ENCODE data around the gene UBE2Q1. TPM values are rescaled to one million over a fixed set of nuclear protein-coding genes. Genes with fewer than 3 reads are reported as not detected.

The UBE2Q1 gene
- total and polyA plus RNA-seq, 2 experiments from 2014 or later: 15.5 to 33.0 TPM

DNA sequence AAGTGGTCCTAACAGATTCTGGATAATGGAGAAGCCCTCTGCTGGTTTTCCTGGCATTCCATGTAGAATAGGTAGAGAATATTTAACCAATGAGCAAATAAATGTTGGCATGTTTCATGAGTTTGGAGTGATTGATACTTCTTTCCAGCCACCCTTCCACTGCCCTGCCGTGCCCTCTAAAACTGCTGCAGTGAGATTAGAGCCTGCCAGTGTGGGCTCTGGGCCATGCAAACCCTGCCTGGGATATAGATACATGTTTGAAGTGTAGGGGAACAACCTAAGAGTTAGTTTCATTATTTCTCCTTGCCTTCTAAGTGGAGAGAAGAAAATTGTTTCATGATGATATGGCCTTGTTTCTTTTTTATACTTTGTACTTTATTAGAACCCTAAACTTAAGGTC lies 10.4 kb downstream of the UBE2Q1 start:
- Histone ChIP-seq H3K9me2 (ENCODE audit: insufficient read depth) (no peaks in the 10 kb centered on the region), H3K4me3 (no peak overlapping the region), H3K27me3 (ENCODE audit: insufficient read depth) (no peaks in the 10 kb centered on the region), H2AFZ (no peak overlapping the region), H3K4me1 (ENCODE audit: insufficient read depth) (no peaks in the 10 kb centered on the region), H3K4me2 (no peak overlapping the region), H3F3A (replicated peaks; ENCODE audit: low read depth) (0 out of 2 replicates have a peak, but pooled peaks cover 11% of the 10 kb centered on the region), H3K27ac (ENCODE audit: low read depth) (no peak overlapping the region), H3K36me3 (ENCODE audit: insufficient read depth) (peaks cover 28% of the 10 kb centered on the region), H4K20me1 (replicated peaks; ENCODE audit: insufficient read depth) (peaks cover 19% of the 10 kb centered on the region), H3K79me2 (replicated peaks; ENCODE audit: insufficient read depth) (peaks cover 3% of the 10 kb centered on the region; the same call in 1 of the 2 replicates)
- DNase-seq (ENCODE audit: low spot score): no peak
- peaks cover 3% of the 10 kb centered on the region; the same call in 2 of the 3 replicates for H3K4me1 Mint-ChIP-seq
- H3K9me3 Mint-ChIP-seq: no peaks in the 10 kb centered on the region
- TF ChIP-seq EZH2phosphoT487 (IDR thresholded peaks at IDR 0.05; ENCODE audit: unreplicated experiment) (no peak), JUNB (IDR thresholded peaks at IDR 0.05; ENCODE audit: unreplicated experiment) (no peak), POLR2AphosphoS5 (IDR thresholded peaks at IDR 0.05; ENCODE audit: low read depth) (no peak), STAT1 (IDR thresholded peaks at IDR 0.05; ENCODE audit: unreplicated experiment) (no peak), CREB1 (CRISPR knock-in tag; IDR thresholded peaks at IDR 0.05; ENCODE audit: low read depth) (no peak), EZH2 (IDR thresholded peaks at IDR 0.05; ENCODE audit: low read depth, unreplicated experiment) (no peak), NANOG (IDR thresholded peaks at IDR 0.05; ENCODE audit: borderline replicate concordance) (no peak)
- TF ChIP-seq, protein P1, sequence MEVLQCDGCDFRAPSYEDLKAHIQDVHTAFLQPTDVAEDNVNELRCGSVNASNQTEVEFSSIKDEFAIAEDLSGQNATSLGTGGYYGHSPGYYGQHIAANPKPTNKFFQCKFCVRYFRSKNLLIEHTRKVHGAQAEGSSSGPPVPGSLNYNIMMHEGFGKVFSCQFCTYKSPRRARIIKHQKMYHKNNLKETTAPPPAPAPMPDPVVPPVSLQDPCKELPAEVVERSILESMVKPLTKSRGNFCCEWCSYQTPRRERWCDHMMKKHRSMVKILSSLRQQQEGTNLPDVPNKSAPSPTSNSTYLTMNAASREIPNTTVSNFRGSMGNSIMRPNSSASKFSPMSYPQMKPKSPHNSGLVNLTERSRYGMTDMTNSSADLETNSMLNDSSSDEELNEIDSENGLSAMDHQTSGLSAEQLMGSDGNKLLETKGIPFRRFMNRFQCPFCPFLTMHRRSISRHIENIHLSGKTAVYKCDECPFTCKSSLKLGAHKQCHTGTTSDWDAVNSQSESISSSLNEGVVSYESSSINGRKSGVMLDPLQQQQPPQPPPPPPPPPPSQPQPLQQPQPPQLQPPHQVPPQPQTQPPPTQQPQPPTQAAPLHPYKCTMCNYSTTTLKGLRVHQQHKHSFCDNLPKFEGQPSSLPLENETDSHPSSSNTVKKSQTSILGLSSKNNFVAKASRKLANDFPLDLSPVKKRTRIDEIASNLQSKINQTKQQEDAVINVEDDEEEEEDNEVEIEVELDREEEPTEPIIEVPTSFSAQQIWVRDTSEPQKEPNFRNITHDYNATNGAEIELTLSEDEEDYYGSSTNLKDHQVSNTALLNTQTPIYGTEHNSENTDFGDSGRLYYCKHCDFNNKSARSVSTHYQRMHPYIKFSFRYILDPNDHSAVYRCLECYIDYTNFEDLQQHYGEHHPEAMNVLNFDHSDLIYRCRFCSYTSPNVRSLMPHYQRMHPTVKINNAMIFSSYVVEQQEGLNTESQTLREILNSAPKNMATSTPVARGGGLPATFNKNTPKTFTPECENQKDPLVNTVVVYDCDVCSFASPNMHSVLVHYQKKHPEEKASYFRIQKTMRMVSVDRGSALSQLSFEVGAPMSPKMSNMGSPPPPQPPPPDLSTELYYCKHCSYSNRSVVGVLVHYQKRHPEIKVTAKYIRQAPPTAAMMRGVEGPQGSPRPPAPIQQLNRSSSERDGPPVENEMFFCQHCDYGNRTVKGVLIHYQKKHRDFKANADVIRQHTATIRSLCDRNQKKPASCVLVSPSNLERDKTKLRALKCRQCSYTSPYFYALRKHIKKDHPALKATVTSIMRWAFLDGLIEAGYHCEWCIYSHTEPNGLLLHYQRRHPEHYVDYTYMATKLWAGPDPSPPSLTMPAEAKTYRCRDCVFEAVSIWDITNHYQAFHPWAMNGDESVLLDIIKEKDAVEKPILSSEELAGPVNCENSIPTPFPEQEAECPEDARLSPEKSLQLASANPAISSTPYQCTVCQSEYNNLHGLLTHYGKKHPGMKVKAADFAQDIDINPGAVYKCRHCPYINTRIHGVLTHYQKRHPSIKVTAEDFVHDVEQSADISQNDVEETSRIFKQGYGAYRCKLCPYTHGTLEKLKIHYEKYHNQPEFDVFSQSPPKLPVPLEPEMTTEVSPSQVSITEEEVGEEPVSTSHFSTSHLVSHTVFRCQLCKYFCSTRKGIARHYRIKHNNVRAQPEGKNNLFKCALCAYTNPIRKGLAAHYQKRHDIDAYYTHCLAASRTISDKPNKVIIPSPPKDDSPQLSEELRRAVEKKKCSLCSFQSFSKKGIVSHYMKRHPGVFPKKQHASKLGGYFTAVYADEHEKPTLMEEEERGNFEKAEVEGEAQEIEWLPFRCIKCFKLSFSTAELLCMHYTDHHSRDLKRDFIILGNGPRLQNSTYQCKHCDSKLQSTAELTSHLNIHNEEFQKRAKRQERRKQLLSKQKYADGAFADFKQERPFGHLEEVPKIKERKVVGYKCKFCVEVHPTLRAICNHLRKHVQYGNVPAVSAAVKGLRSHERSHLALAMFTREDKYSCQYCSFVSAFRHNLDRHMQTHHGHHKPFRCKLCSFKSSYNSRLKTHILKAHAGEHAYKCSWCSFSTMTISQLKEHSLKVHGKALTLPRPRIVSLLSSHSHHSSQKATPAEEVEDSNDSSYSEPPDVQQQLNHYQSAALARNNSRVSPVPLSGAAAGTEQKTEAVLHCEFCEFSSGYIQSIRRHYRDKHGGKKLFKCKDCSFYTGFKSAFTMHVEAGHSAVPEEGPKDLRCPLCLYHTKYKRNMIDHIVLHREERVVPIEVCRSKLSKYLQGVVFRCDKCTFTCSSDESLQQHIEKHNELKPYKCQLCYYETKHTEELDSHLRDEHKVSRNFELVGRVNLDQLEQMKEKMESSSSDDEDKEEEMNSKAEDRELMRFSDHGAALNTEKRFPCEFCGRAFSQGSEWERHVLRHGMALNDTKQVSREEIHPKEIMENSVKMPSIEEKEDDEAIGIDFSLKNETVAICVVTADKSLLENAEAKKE (CRISPR knock-in tag; IDR thresholded peaks at IDR 0.05): no peak
- TF ChIP-seq, protein P2, sequence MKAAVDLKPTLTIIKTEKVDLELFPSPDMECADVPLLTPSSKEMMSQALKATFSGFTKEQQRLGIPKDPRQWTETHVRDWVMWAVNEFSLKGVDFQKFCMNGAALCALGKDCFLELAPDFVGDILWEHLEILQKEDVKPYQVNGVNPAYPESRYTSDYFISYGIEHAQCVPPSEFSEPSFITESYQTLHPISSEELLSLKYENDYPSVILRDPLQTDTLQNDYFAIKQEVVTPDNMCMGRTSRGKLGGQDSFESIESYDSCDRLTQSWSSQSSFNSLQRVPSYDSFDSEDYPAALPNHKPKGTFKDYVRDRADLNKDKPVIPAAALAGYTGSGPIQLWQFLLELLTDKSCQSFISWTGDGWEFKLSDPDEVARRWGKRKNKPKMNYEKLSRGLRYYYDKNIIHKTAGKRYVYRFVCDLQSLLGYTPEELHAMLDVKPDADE (IDR thresholded peaks at IDR 0.05): no peak
- no peak overlapping the region for H3K27ac Mint-ChIP-seq
- no peak overlapping the region for H3K4me3 Mint-ChIP-seq
- peaks cover 3% of the 10 kb centered on the region for H3K27me3 Mint-ChIP-seq (ENCODE audit: insufficient read depth, low read depth, poor library complexity)
- ATAC-seq: no peak
- H3K36me3 Mint-ChIP-seq (ENCODE audit: low read depth): peaks cover 41% of the 10 kb centered on the region

Measured in GM23338 (cell line).